Activated CD8-positive, alpha-beta memory T cell treated with anti-CD3 and anti-CD28 coated beads for 36 hours (primary cell): ENCODE data around the gene GSPT1. TPM values are rescaled to one million over a fixed set of nuclear protein-coding genes. Genes with fewer than 3 reads are reported as not detected.

ENCODE experiments used
- CTCF ChIA-PET: fragments of 350-600 bp; sonication (Branson Sonifier 250); formaldehyde crosslinking; loops from one replicate; lab custom pipeline; 2021; ENCODE audit warnings: antibody characterized with exemption; lab: Charles Lee
- POLR2A ChIA-PET: fragments of 350-600 bp; sonication (Branson Sonifier 250); formaldehyde crosslinking; loops from one replicate; lab custom pipeline; 2021; ENCODE audit warnings: antibody characterized with exemption; lab: Charles Lee
- total RNA-seq, 2 experiments: library from RNA; stranded (reverse); gene quantifications; one replicate each; pipeline ENCODE4 v1.2.3, GENCODE V29; 2021

GSPT1 gene
- total RNA-seq, 2 experiments from 2014 or later, result 239 to 243 TPM

DNA sequence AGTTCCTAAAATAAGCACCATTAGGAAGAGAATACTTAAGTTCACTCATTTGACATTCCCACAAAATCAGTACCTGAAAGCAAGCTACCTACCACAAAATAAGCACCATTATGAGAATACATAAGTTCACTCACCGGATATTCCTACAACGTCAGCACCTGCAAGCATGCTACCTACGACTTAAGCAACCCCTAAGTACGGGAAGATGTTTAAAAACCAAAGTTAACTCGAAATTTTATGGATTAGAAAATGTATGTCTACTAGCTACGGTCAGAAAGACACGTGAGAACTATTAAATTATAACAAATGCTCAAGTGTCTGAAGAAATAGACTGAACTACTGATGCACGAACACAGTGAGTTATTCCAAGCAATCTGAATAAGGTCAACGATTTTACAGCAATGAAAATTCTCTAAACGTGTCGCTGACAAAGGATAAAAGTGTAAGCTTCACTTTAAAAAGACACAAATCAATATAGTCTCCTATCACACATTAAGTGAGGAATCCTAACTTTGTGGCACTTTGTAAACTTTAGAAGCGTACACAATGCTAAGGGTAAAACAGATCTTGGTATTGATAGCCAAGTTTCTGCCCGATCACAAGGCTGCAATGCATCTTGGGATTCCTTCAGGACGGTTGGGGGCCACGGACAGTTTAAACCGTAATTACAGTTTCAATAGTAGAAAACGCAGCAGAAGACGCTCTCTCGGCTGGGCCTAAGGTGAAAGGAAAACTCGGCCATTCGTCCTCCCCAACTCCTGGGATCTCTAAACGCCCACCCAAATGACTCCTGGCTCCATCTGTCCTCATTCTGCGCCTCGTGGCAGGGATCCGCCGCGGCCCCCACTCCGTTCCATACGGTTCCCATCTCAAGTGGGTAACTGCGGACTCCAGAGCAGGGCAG is 1.3 kb downstream of the GSPT1 start:
- ChIA-PET CTCF (interaction anchor here (1.0 kb wide), 1 partner anchor 8 kb away, joined by 3 read pairs; no protein-coding TSS in a partner anchor), POLR2A (no interaction called here)

DNA sequence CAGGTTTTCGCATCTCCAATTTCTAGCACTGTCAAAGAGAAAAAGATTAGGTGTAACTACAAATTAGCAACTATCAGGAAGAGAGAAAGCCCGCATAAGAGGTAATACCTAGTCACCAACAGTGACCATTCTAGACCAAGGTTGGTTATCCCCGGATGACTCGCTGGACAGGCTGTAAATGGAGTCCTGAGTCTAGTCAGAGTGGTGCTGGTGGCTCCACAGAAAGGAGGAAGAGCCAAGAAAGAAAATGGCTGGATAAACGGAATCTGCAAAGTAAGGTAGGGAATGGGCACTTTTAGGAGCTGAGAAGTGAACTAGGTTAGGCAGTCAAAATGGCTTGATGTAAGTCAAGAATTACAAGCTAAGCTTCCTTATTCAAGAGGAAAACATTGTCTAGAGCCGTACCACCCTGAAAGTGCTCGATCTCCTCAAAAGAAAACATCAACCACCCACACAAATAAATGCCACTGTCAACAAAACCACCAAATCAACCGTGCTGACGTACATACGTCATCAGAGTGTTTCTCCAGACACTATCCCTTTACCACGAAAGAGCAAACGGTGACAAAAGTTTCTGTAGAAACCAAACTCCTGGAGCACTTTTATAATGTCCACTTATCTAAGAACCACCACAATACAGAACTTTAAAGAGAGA is 2.2 kb downstream of the GSPT1 start:
- ChIA-PET CTCF (interaction anchor here (1.0 kb wide), 1 partner anchor 7 kb away, joined by 3 read pairs; no protein-coding TSS in a partner anchor), POLR2A (interaction anchor here (0.5 kb wide), 1 partner anchor 65 kb away, joined by 8 read pairs; no protein-coding TSS in a partner anchor)

DNA sequence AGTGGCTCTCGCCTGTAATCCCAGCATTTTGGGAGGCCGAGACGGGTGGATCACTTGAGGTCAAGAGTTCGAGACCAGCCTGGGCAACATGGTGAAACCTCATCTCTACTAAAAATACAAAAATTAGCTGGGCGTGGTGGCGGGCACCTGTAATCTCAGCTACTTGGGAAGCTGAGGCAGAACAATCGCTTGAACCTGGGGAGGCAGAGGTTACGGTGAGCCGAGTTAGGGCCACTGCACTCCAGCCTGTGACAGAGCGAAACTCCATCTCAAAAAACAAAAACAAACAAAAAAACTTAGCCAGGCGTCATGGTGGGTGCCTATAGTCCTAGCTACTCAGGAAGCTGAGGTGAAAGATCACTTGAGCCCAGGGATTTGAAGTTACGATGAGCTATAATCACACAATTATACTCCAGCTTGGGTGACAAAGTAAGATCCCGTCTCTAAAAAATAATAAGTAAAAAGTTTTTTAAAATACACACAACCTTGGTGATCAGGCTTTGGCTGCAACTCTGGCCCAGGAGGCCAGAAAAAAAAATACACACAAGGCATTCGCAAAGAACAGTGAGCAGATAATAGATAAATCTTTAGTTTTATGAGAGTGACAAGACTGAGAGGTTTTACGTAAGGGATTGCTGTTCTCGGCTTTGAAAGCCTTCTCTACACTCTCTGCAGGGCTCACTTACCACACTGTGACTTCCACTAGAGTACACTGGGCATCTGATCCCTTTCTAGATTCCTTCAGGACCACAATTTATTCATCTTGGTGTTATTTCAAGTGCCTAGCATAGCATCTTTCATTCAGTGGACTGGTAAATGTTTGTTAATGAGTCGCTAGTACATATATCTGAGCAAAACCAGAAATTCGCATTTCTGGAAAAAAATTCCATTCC is 5.9 kb downstream of the GSPT1 start:
- ChIA-PET POLR2A (no interaction called here), CTCF (no interaction called here)

GRCh38 chr16:11907160-11907970 is 8.4 kb downstream of the GSPT1 start:
- ChIA-PET CTCF (interaction anchor here (1.1 kb wide), 1 partner anchor 375 kb away, joined by 3 read pairs; no protein-coding TSS in a partner anchor), POLR2A (no interaction called here)

GRCh38 chr16:11903906-11904305 is 11.8 kb downstream of the GSPT1 start:
- POLR2A ChIA-PET, result no interaction called here
- CTCF ChIA-PET, result no interaction called here

GRCh38 chr16:11901091-11901490 is 14.7 kb downstream of the GSPT1 start:
- ChIA-PET CTCF (no interaction called here), POLR2A (interaction anchor here (0.7 kb wide), 1 partner anchor 9 kb away, joined by 4 read pairs; no protein-coding TSS in a partner anchor)

DNA sequence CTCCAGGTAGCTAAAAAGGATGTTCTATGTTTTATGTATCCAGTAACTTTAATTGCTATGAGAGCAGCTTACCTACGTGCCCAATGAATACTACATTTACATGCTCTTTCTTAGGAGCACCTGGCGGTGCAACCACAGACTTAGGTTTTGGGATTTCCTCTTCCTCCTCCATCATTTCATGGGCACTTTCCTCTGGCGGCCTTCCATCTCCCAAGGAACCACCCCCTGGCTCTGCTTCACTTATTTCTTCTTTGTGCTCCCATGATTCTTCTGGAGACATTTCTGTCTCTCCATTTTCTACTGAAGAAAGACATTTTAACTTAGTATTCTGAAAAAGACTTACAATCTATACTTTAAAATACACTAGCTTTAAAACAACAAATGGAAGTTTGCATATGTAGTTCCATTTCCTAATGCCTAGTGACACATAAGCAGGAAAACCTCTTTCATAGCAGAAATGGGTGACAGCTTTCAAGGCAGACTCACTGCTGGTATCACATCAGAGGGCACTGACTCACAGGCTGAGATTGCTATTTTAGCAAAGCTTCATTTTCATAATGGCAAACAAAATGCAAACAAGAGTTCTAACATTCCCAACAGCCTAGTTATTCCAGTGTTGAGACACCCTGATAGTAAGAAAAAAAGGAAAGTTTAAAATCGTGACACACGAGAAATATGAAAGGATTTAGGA is 19.1 kb downstream of the GSPT1 start:
- ChIA-PET POLR2A (no interaction called here), CTCF (interaction anchor here (1.0 kb wide), 1 partner anchor 171 kb away, joined by 3 read pairs; no protein-coding TSS in a partner anchor)

GRCh38 chr16:11893571-11893970 is 22.2 kb downstream of the GSPT1 start:
- POLR2A ChIA-PET, result no interaction called here

DNA sequence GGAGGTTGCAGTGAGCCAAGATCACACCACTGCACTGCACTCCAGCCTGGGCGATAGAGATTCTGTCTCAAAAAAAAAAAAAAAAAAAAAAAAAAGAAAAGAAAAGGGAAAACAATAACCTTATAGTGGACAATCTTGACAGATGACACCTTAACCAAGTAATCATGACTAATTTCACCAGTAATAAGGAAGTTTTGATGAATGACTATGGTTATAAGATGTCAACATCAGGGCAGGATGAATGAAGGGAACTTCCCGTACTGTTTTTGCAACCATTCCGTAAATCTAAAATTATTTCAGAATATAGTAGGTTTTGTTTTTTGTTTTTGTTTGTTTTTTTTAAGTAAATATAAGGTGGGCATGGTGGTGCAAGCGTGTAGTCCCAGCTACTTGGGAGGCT is 23.0 kb downstream of the GSPT1 start:
- CTCF ChIA-PET, result no interaction called here
- POLR2A ChIA-PET, result no interaction called here

More at GRCh38 chr16:11893571-11893970, 22.2 kb downstream of the GSPT1 start:
- CTCF ChIA-PET, result no interaction called here

- CTCF ChIA-PET, result no interaction called here
- POLR2A ChIA-PET, result no interaction called here
Measured at GRCh38 chr16:11890231-11890965, 25.4 kb downstream of the GSPT1 start.

- POLR2A ChIA-PET, result no interaction called here
- CTCF ChIA-PET, result interaction anchor here (0.6 to 1.0 kb wide), 2 partner anchors 90 to 126 kb away, joined by 3 to 4 read pairs; partner anchors contain the start of gene ZC3H7A
Measured at GRCh38 chr16:11886881-11887280, 28.9 kb downstream of the GSPT1 start.

GRCh38 chr16:11884035-11884434 is 31.7 kb downstream of the GSPT1 start:
- CTCF ChIA-PET, result no interaction called here
- POLR2A ChIA-PET, result no interaction called here

DNA sequence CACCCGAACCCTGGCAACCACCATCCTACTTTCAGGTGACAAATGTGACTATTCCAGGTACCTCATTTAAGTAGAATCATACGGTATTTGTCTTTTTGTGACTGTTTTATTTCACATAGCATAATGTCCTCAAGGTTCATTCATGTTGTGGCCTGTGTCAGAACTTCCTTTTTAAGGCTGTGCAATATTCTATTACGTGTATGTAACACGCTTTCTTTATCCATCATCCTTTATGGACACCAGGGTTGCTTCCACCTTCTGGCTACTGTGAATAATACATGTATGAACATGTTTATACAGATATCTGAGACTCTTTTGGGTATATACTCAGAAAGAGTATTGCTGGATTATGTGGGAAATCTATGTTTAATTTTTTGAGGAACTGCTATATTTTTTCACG is 35.7 kb downstream of the GSPT1 start:
- CTCF ChIA-PET, result no interaction called here
- POLR2A ChIA-PET, result no interaction called here

GRCh38 chr16:11877374-11877773 is 38.4 kb downstream of the GSPT1 start:
- CTCF ChIA-PET, result no interaction called here
- POLR2A ChIA-PET, result no interaction called here

- ChIA-PET POLR2A (no interaction called here), CTCF (no interaction called here)
Measured at GRCh38 chr16:11876306-11876705, 39.5 kb downstream of the GSPT1 start.

GRCh38 chr16:11875721-11876120 is 40.0 kb downstream of the GSPT1 start:
- ChIA-PET POLR2A (no interaction called here), CTCF (no interaction called here)

- ChIA-PET CTCF (no interaction called here), POLR2A (interaction anchor here (0.6 kb wide), 1 partner anchor 14 kb away, joined by 7 read pairs; no protein-coding TSS in a partner anchor)
Measured at GRCh38 chr16:11871193-11871592, 44.6 kb downstream of the GSPT1 start.
